ENCODE data around the gene KCND3.

KCND3 gene

DNA sequence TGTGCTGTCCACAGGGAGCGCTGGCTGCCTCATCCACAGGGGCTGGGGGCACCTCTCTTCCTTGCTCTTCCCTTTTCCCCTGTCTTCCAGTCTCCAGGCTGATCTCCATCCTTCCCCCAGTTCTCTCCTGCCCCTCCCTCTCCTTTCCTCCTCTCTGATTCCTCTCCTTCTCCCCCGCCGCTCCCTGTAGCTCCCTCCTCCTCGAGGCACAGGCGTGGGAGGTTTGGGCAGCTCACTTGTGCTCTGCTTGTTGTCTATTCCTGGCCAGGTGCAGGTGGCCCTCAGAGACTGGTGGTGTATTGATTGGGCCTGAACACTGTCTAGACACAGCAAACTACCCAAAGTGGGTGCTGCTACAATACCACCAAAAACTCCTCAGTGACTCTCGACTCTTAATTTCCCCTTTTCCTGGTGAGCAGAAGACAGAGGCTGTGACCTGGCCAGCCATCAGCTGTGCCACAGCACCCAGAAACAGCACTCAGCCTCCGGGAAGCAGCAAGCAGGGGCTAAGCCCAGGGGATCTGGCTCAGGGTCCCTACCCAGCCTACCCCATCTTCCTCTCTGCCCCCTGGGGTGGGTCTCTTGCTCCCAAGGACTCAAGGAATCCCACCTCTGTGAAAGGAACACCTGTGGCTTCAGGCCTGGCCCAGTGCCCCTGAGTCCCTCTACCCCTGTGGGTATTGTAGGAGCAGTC, 140.5 kb downstream of the KCND3 start:
- DNase-seq (ENCODE audit: low spot score) = no peak

- DNase-seq (ENCODE audit: low spot score) = no peak
Measured at GRCh38 chr1:111847466-111847865, 142.0 kb downstream of the KCND3 start.

DNA sequence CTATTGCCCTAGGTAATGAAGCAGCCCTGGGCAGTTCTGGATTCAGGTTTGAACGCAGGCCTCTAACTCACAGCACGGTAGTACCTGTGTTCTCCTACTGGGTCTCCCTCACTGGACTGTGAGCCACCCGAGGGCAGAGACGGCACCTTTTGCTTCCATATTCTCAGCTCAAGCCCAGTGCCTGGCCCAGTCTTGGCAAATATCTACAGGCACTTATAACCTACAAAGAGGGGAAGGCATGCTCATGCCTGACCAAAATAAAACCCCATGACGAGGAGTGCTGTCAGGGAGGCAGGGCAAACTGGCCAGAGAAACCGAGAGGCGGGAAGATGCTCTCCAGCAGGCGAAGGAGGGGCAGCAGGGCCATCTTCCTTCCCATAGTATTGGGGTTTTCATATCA, 142.6 kb downstream of the KCND3 start:
- DNase-seq (ENCODE audit: low spot score) = no peak

GRCh38 chr1:111843177-111843576, 146.3 kb downstream of the KCND3 start:
- no peak for DNase-seq (ENCODE audit: low spot score)

GRCh38 chr1:111842411-111842810, 147.1 kb downstream of the KCND3 start:
- no peak for DNase-seq (ENCODE audit: low spot score)

- no peak for DNase-seq (ENCODE audit: low spot score)
Measured at GRCh38 chr1:111841746-111842145, 147.7 kb downstream of the KCND3 start.

DNA sequence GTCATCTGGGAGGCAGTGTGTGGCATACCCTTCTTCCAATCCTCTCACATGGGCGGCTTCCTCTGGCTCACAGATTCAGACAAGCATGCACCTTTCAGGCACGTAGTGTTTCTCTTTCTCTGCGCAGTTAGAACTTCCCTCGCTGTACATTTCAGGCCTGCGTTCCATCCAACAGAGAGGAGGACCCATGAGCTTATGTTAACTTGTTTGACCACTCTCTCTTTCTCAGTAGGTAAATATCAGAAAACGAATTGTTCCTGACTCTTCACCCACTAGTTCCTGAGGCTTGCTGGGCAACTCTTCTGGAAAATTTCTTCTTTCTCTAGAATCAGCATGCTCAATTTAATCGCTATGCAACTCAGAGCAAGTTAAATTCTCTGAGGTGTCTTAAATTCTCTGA, 148.3 kb downstream of the KCND3 start:
- DNase-seq (ENCODE audit: low spot score) = no peak

GRCh38 chr1:111837393-111837792, 152.1 kb downstream of the KCND3 start:
- DNase-seq (ENCODE audit: low spot score) = no peak

GRCh38 chr1:111836111-111836510, 153.4 kb downstream of the KCND3 start:
- no peak for DNase-seq (ENCODE audit: low spot score)

- no peak for DNase-seq (ENCODE audit: low spot score)
Measured at GRCh38 chr1:111835514-111835913, 154.0 kb downstream of the KCND3 start.

- DNase-seq (ENCODE audit: low spot score) = no peak
Measured at GRCh38 chr1:111834956-111835355, 154.5 kb downstream of the KCND3 start.

- no peak for DNase-seq (ENCODE audit: low spot score)
Measured at GRCh38 chr1:111833334-111833733, 156.1 kb downstream of the KCND3 start.

DNA sequence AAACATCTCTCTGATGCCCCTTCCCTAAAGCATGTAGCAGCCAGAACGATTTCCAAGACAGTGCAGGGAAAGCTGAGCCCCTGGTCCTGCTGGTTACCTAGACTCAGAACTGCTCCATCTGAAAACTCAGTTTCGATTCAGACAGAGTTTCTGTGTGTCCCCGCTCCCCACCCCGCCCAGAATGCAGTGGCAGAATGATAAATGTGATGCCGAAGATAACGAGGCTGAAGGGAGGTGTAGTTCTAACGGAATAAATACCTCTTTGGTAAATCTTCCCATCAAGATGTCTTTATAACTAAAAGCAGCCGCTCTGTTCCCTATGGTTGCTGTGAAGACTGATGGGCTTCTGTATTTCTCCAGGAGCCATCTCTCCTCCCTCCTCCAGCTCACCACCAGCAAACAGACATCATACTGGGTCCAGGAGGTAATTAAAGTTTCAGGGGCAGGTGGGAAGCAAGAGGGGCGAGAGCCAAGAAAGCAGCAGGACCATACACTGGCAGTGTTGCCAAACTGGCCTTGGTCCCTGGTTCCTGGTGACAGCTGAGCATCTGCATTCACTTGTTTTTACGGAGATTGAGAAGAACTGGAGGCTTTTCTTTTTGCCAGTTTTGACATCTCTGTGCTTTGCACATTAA, 156.8 kb downstream of the KCND3 start:
- no peak for DNase-seq (ENCODE audit: low spot score)

DNA sequence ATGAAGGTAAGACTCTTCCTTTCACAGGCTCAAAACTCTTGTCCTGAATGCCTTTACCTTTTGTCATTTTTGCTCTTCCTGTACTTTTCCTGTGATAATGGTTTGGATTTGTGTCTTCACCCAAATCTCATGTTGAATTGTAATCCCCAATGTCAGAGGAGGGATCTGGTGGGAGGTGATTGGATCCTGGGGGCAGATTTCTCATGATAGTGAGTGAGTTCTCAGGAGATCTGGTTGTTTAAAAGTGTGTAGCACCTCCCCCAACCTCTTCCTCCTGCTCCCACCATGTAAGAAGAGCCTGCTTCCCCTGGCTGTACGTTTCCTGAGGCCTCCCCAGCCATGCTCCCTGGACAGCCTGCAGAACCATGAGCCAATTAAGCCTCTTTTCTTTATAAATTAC, 158.3 kb downstream of the KCND3 start:
- no peak for DNase-seq (ENCODE audit: low spot score)

- DNase-seq (ENCODE audit: low spot score) = no peak
Measured at GRCh38 chr1:111827946-111828345, 161.5 kb downstream of the KCND3 start.

DNA sequence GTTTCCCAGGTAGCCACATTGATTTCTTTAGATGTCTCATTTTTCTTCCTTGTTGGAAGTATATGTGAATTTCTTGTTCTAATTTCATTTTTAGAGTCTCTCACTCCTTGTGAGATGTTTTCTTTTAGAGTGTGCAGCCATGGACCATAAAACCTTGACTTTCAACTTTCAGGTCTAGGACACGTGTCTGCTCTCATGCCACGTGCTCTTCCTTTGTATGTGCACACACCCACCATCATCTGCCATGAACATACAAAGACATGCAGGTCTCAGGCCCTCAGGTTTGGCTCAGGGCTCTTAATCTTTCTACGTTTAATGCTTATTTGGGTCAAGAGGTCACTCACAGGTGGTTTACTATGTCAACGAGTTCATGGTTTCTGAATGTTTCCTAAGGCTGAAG, 163.2 kb downstream of the KCND3 start:
- no peak for DNase-seq (ENCODE audit: low spot score)

- no peak for DNase-seq (ENCODE audit: low spot score)
Measured at GRCh38 chr1:111825217-111825616, 164.3 kb downstream of the KCND3 start.

DNA sequence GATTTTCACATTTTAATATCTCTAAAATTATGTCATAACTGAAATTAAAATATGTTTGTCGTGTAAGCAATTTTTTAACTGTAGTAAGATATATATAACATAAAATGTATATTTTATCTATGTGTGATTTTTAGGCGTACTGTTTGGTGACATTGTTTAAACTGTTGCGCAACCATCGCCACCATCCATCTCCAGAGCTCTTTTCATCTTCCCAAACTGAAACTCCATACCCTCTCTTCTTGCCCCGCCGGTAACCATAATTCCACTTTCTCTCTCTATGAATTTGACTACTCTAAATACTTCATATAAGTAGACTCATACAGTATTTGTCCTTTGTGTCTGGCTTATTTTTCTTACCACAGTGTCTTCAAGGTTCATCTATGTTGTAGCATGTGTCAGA, 167.3 kb downstream of the KCND3 start:
- no peak for DNase-seq (ENCODE audit: low spot score)

DNA sequence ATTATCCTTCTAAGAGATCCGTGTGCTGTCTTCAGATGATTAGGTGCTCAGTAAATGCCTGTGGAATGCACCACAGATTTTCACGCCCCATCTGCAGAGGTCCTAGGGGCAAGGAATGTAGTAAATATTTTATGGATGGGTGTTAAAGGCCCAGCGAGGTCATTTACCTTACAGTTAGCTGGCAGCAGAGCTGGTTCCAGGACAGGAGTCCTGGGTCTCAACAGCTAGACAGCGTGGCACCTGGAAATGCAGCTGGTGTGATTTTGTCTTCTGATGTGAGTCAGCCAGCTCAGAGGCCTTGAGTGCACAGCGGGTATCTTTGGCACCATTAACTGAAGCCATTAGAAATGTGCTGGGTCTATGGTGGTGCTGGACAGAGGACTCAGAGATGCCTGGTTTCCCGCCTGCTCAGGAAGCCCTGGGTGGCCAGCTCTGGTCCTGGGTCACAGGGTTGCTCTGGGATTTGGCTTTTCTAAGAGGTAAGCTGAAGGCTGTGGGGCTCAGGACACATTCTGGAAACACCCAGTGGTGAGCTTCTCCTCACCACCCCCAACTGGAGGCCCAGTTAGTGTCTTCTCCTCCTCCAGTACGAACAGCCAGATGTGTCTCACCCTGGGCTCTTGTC, 168.2 kb downstream of the KCND3 start:
- DNase-seq (ENCODE audit: low spot score) = no peak

DNA sequence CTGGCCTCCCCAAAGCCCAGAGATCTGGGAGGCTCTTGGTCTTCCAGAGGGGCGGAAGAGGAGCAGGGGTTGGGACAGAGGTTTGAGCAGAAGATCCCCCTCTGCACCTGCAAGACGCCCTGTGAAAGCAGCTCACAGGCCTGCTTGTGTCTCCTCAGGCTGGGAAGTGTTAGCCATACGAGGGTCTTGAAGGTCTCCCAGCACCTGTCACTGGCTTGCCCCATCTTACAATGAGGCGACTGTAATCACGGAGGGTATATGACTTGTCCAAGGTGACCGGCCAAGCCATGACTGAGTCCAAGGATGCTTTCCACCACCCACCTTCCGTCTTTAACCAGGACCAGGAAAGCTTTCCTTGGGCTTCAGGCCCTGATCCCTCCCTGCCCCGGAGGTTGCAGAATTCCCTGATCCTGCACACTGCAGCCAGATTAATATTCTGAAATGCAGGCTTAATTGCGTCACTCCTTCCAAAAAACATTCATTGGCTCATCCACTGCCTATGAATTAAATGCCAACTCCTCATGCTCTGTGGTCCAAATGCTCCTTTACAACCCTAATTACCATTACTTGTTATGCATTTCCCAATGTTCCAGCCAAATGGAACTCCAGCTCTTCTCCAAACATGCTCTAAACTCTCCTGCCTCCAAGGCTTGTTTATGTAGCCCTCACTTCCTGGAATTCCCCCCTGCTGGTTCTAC, 169.8 kb downstream of the KCND3 start:
- no peak for DNase-seq (ENCODE audit: low spot score)

DNA sequence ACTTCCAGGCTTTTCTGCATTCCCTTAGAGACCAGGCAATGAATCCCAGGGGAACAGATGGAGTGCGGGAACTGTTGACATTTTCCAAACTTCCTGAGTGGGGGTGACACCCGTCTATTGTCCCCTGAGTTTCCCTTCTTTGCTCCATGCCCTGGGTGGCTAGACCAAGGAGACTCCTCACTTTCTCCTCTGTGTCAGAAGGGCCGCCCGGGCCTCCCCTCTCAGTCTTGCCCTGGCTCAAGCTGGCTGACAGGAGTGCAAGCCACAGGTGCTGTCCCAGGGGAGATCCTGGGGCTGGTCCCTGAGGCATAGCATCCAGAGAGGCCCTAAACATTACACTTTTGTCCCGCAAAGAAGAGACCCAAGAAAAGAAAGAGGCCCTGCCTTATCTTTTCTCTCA, 170.9 kb downstream of the KCND3 start:
- no peak for DNase-seq (ENCODE audit: low spot score)

DNA sequence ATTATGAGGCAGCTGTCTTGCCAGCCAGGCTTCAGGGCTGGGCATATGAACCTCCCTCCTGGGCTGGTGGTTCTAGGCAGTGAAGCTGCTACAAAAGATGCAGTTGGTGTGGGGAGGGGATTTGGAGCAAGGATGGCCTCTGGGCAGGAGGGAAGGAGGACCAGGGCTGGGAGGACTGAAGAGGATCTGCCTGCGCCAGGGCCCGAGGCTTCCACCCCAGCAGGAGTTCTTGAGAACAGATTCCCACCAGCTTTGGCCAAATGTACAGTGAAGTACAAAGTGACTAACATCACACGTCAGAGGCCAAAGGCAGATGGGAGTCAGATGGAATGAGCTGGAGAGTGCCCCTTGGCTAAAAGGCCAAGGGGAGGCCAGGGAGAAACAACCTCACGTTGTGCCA, 171.4 kb downstream of the KCND3 start:
- no peak for DNase-seq (ENCODE audit: low spot score)

DNA sequence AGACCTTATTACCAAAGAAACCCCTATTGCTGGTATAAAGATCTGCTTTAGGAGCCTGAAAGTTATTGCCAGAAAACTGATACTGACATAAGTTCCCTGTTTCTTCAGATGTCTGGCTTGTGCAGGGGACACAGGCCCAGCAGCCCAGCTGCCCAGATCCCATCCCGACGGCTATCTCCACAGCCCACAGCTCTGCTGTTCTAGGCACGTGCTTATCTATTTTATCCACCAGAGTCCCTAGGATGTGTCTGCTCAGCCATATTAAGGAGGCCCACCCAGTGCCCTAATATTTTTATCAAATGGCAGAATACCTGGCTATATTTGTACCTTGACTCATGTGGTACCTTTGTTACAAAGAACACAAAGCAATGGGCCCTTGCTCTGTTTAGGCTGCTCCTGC, 174.8 kb downstream of the KCND3 start:
- DNase-seq (ENCODE audit: low spot score) = no peak

All from activated CD4-positive, alpha-beta T cell treated with anti-CD3 and anti-CD28 coated beads, Interleukin-2, Interleukin-4, amounts not matched to agents 100 ng/mL and 50 ng/mL, durations not matched to agents 16 hours and 8 hours (primary cell).